ENCODE results near the gene CHRNB2.

Gene CHRNB2

GRCh38 chr1:154605534-154605933 lies 38.0 kb downstream of the CHRNB2 start:
- DNase-seq (ENCODE audit: insufficient read length, low spot score) (no peak), FAIRE-seq (no peak)
- no peak for TF ChIP-seq POLR2A (IDR thresholded peaks at IDR 0.05; ENCODE audit: low read depth, low read length)

GRCh38 chr1:154607106-154607608 lies 39.6 kb downstream of the CHRNB2 start:
- DNase-seq (ENCODE audit: insufficient read length, low spot score) (no peak), FAIRE-seq (no peak)
- TF ChIP-seq POLR2A (IDR thresholded peaks at IDR 0.05; ENCODE audit: low read depth, low read length), result no peak

GRCh38 chr1:154607609-154608396 lies 40.2 kb downstream of the CHRNB2 start, which contains the start of gene ADAR:
ADAR (minus strand) TSS chr1:154608186; CDS start chr1:154608006, 180 bp downstream.
- DNase-seq (ENCODE audit: insufficient read length, low spot score) (peak; percentile 69), FAIRE-seq (no peak)
- TF ChIP-seq POLR2A (IDR thresholded peaks at IDR 0.05; ENCODE audit: low read depth, low read length), result peak; percentile 10; the same call in 1 of the 2 replicates

GRCh38 chr1:154608397-154609270 lies 41.1 kb downstream of the CHRNB2 start:
- no peak for FAIRE-seq
- no peak for TF ChIP-seq POLR2A (IDR thresholded peaks at IDR 0.05; ENCODE audit: low read depth, low read length)
- no peak for DNase-seq (ENCODE audit: insufficient read length, low spot score)

DNA sequence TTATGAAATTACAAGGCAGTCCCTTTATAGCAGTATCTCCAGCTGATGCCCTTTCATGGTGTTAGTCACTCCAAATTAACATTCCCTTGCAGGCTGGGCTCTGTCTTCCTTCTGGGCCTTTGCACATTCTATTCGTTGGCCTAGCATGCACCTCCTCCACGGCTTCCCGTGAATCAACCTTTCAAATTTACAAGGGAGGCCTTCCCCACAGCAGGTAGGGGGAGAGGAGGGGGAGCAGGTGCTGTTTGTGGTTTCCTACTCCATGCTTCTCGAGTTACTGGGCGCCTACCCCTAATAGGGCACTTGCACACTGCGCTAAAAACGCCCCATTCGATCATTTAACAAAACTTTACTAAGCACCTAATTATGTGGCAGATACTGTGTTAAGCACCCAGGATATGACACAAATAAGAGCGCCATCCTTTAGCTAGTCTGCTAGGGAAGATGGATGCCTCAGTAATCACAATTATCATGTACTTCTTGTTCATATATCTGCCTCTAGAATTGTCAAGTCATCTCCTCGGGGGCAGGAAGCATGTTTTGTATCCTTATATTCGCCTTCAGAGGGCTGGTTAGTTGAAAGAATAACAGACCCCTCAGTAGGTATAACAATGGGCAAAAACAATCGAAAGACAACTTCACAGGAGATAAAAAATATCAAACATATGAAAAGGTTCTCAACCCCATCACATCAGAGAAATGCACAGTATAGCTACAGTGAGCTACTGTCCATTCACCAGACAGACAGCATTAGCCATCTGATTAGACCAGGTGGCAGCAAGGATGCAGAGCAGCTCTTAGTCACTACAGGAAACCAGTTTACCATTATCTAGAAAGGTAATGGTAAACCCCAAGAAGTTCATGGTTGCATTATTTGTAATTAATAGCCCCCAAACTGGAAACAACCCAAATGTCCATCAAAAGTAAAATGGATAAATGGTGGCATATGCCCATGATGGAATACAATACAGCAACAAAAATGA lies 42.1 kb downstream of the CHRNB2 start:
- FAIRE-seq (no peak), DNase-seq (ENCODE audit: insufficient read length, low spot score) (no peak)
- no peak for TF ChIP-seq POLR2A (IDR thresholded peaks at IDR 0.05; ENCODE audit: low read depth, low read length)

DNA sequence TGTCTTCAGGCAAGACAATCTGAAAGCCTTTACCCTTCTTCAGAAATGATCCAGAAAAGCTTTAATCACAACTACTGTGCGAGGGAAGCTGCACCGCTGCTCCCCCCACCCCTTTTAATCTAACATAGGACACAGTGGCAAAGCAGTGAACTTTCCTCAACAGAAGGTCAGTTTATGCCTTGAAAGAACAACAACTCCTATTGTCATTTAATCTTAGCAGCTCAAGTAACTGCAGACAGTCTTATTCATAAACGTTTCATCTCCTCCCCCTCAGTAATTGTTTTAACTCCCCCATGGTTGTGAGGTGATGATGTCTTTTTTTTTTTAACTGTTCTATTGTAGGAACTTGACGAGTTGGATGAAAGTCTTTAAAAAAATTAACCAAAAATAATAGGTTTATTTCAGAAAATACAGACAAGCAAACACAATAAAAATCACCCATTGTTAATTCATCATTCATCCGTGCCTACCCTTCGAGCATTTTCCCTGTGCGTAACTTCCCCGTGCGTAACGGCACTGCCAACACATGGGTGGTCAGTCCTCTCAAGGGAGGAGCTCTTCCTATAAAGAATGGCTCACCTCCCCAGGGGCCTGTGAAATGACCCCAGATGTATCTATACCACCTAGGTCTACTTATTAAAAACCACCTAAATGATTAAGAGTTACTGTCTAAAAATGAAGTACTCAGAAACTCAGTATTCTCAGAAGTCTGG lies 43.7 kb downstream of the CHRNB2 start:
- TF ChIP-seq POLR2A (IDR thresholded peaks at IDR 0.05; ENCODE audit: low read depth, low read length), result no peak
- DNase-seq (ENCODE audit: insufficient read length, low spot score) (no peak), FAIRE-seq (no peak)

- DNase-seq (ENCODE audit: insufficient read length, low spot score) (no peak), FAIRE-seq (no peak)
- TF ChIP-seq POLR2A (IDR thresholded peaks at IDR 0.05; ENCODE audit: low read depth, low read length), result no peak
Observed at GRCh38 chr1:154614247-154614646, 46.7 kb downstream of the CHRNB2 start.

GRCh38 chr1:154614901-154615300 lies 47.3 kb downstream of the CHRNB2 start:
- no peak for FAIRE-seq
- DNase-seq (ENCODE audit: insufficient read length, low spot score), result no peak
- no peak for TF ChIP-seq POLR2A (IDR thresholded peaks at IDR 0.05; ENCODE audit: low read depth, low read length)

- no peak for TF ChIP-seq POLR2A (IDR thresholded peaks at IDR 0.05; ENCODE audit: low read depth, low read length)
- no peak for FAIRE-seq
- no peak for DNase-seq (ENCODE audit: insufficient read length, low spot score)
Observed at GRCh38 chr1:154615411-154615810, 47.8 kb downstream of the CHRNB2 start.

- no peak for TF ChIP-seq POLR2A (IDR thresholded peaks at IDR 0.05; ENCODE audit: low read depth, low read length)
- DNase-seq (ENCODE audit: insufficient read length, low spot score) (no peak), FAIRE-seq (no peak)
Observed at GRCh38 chr1:154616659-154617345, 49.2 kb downstream of the CHRNB2 start.

GRCh38 chr1:154619181-154619948 lies 51.8 kb downstream of the CHRNB2 start:
- no peak for TF ChIP-seq POLR2A (IDR thresholded peaks at IDR 0.05; ENCODE audit: low read depth, low read length)
- FAIRE-seq (no peak), DNase-seq (ENCODE audit: insufficient read length, low spot score) (no peak)

Measured in H54 (cell line).